GM19372 (cell line): ENCODE results near the gene LONRF2.
A peak's percentile ranks its signal among the peaks of the same experiment; 100 is the strongest.
"Not testable (repeated sequence)": the region's sequence is repeated elsewhere in the genome, so short reads cannot be mapped to it uniquely, and the experiment has no call there.

ENCODE experiments used
- ATAC-seq: cut with Tn5 transposase; IDR thresholded peaks from one replicate; pipeline ENCODE4 v1.9.1; 2021; ENCODE audit warnings: mild to moderate bottlenecking, low read depth, moderate library complexity; ENCODE audit not compliant: unreplicated experiment

The LONRF2 gene

GRCh38 chr2:100257939-100258338 lies 64.4 kb downstream of the LONRF2 start:
- ATAC-seq = no peak

- no peak for ATAC-seq
Observed at GRCh38 chr2:100256849-100257248, 65.5 kb downstream of the LONRF2 start.

GRCh38 chr2:100256416-100256815 lies 65.9 kb downstream of the LONRF2 start:
- no peak for ATAC-seq

- no peak for ATAC-seq
Observed at GRCh38 chr2:100254646-100255210, 67.6 kb downstream of the LONRF2 start.

GRCh38 chr2:100253786-100254185 lies 68.5 kb downstream of the LONRF2 start:
- no peak for ATAC-seq

GRCh38 chr2:100252811-100253698 lies 69.2 kb downstream of the LONRF2 start:
- no peak for ATAC-seq

- no peak for ATAC-seq
Observed at GRCh38 chr2:100250645-100251044, 71.7 kb downstream of the LONRF2 start.

- no peak for ATAC-seq
Observed at GRCh38 chr2:100248971-100249370, 73.3 kb downstream of the LONRF2 start.

- ATAC-seq = not testable (repeated sequence)
Observed at GRCh38 chr2:100248556-100248955, 73.7 kb downstream of the LONRF2 start.

- ATAC-seq = peak; percentile 3
Observed at GRCh38 chr2:100248044-100248330, 74.3 kb downstream of the LONRF2 start.

- peak; percentile 68 for ATAC-seq
Observed at GRCh38 chr2:100247256-100248043, 74.9 kb downstream of the LONRF2 start.

- no peak for ATAC-seq
Observed at GRCh38 chr2:100246163-100247145, 75.8 kb downstream of the LONRF2 start.

GRCh38 chr2:100245681-100246080 lies 76.6 kb downstream of the LONRF2 start:
- no peak for ATAC-seq

- ATAC-seq = no peak
Observed at GRCh38 chr2:100244881-100245605, 77.3 kb downstream of the LONRF2 start.

- ATAC-seq = no peak
Observed at GRCh38 chr2:100243631-100244030, 78.7 kb downstream of the LONRF2 start.

GRCh38 chr2:100242891-100243619 lies 79.2 kb downstream of the LONRF2 start:
- no peak for ATAC-seq

GRCh38 chr2:100242476-100242875 lies 79.8 kb downstream of the LONRF2 start:
- no peak for ATAC-seq

GRCh38 chr2:100241236-100241635 lies 81.1 kb downstream of the LONRF2 start:
- ATAC-seq = no peak

GRCh38 chr2:100240386-100240785 lies 81.9 kb downstream of the LONRF2 start:
- ATAC-seq = no peak
